Measurements from ENCODE around the gene CHST12.

DNA sequence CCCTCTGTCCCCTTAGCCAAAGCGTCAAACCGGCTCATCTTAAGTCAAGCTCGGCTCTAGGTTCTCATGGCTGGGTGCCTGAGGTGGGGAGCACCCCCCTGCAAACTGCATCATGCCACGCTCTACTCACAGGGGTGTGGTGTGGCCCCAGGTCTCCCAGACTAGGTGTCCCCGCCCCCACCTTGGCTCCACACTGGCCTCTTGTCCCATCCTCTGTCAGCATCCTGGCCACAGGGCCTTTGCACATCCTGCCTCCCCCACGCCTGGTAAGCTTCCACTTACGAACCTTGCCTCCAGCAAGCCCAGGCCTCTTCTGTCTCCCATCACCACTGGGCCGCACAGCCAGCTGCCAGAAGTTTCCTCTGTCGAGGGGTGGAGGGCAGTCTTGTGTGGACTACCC, 93.0 kb downstream of the CHST12 start:
- TF ChIP-seq, protein P1, sequence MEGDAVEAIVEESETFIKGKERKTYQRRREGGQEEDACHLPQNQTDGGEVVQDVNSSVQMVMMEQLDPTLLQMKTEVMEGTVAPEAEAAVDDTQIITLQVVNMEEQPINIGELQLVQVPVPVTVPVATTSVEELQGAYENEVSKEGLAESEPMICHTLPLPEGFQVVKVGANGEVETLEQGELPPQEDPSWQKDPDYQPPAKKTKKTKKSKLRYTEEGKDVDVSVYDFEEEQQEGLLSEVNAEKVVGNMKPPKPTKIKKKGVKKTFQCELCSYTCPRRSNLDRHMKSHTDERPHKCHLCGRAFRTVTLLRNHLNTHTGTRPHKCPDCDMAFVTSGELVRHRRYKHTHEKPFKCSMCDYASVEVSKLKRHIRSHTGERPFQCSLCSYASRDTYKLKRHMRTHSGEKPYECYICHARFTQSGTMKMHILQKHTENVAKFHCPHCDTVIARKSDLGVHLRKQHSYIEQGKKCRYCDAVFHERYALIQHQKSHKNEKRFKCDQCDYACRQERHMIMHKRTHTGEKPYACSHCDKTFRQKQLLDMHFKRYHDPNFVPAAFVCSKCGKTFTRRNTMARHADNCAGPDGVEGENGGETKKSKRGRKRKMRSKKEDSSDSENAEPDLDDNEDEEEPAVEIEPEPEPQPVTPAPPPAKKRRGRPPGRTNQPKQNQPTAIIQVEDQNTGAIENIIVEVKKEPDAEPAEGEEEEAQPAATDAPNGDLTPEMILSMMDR (IDR thresholded peaks at IDR 0.05; ENCODE audit: poor library complexity, severe bottlenecking): no peak
- TF ChIP-seq RAD21 (conservative IDR thresholded peaks at IDR 0.05): no peak
- no peak for TF ChIP-seq EP300 (conservative IDR thresholded peaks at IDR 0.05; ENCODE audit: poor library complexity, severe bottlenecking)
- no peak for TF ChIP-seq POLR2AphosphoS5 (IDR thresholded peaks at IDR 0.05)
- no peak for TF ChIP-seq MXI1 (conservative IDR thresholded peaks at IDR 0.05; ENCODE audit: poor library complexity, severe bottlenecking)
- TF ChIP-seq EZH2 (IDR thresholded peaks at IDR 0.05; ENCODE audit: borderline replicate concordance, insufficient read depth, low read length, poor library complexity, severe bottlenecking): no peak
- no peak for TF ChIP-seq SMC3 (conservative IDR thresholded peaks at IDR 0.05; ENCODE audit: poor library complexity)
- TF ChIP-seq, protein P2, sequence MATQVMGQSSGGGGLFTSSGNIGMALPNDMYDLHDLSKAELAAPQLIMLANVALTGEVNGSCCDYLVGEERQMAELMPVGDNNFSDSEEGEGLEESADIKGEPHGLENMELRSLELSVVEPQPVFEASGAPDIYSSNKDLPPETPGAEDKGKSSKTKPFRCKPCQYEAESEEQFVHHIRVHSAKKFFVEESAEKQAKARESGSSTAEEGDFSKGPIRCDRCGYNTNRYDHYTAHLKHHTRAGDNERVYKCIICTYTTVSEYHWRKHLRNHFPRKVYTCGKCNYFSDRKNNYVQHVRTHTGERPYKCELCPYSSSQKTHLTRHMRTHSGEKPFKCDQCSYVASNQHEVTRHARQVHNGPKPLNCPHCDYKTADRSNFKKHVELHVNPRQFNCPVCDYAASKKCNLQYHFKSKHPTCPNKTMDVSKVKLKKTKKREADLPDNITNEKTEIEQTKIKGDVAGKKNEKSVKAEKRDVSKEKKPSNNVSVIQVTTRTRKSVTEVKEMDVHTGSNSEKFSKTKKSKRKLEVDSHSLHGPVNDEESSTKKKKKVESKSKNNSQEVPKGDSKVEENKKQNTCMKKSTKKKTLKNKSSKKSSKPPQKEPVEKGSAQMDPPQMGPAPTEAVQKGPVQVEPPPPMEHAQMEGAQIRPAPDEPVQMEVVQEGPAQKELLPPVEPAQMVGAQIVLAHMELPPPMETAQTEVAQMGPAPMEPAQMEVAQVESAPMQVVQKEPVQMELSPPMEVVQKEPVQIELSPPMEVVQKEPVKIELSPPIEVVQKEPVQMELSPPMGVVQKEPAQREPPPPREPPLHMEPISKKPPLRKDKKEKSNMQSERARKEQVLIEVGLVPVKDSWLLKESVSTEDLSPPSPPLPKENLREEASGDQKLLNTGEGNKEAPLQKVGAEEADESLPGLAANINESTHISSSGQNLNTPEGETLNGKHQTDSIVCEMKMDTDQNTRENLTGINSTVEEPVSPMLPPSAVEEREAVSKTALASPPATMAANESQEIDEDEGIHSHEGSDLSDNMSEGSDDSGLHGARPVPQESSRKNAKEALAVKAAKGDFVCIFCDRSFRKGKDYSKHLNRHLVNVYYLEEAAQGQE (IDR thresholded peaks at IDR 0.05; ENCODE audit: borderline replicate concordance): no peak
- no peak for TF ChIP-seq TAF1 (IDR thresholded peaks at IDR 0.05; ENCODE audit: low read depth)

Measured in neural cell (in vitro differentiated cells).